NT2/D1 (cell line): ENCODE measurements around the gene TFPI.

Source experiments
- SUZ12 ChIP-seq: IDR thresholded peaks from 2 replicates; pipeline ENCODE4 v1.6.1; 2011; ENCODE audit not compliant: insufficient read length, insufficient read depth; ENCODE audit errors: extremely low read depth
- YY1 ChIP-seq: IDR thresholded peaks from 2 replicates; pipeline ENCODE4 v1.6.1; 2011; ENCODE audit not compliant: insufficient read length, insufficient read depth
- ZNF274 ChIP-seq: IDR thresholded peaks from 2 replicates; pipeline ENCODE4 v1.6.1; 2011; ENCODE audit warnings: mild to moderate bottlenecking, low read depth, low read length

- TF ChIP-seq YY1: no peak
- no peak for TF ChIP-seq SUZ12
- no peak for TF ChIP-seq ZNF274
These were observed 70.7 kb downstream of the TFPI start for GRCh38 chr2:187483537-187483936.
